ENCODE results near the gene CREBZF. TPM values are rescaled to one million over a fixed set of nuclear protein-coding genes. Genes with fewer than 3 reads are reported as not detected.
A peak's percentile ranks its signal among the peaks of the same experiment; 100 is the strongest.
"Not testable (repeated sequence)": the region's sequence is repeated elsewhere in the genome, so short reads cannot be mapped to it uniquely, and the experiment has no call there.

CREBZF gene
- total RNA-seq, 2 experiments from 2014 or later, result 30.4 to 35.9 TPM

DNA sequence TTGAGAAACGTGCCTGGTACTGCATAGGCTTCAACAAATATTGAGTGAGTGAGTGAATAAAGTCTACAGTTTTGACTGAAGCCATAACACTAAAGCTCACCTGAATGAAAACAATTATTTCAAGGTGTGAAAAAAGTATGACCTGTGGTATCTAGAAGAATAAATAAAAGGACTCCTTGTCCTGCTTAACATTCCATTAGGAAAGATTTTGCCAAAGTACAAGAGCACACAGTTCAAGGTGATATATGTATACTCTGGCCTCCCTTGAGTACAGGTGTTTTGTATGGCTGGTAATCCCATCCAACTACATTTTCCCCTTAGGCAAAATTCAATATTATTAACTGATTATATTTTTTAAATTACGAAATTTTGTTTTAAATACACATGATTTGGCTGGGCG is 1.8 kb upstream of the CREBZF start:
- DNase-seq (no peak), ATAC-seq (no peak)
- H3K4me3 Mint-ChIP-seq, result no peak overlapping the region
- no peaks in the 10 kb centered on the region for H3K27me3 Mint-ChIP-seq
- ChIA-PET POLR2A (no interaction called here), CTCF (no interaction called here)
- H3K9me3 Mint-ChIP-seq (ENCODE audit: low read depth), result no peaks in the 10 kb centered on the region
- H3K4me1 Mint-ChIP-seq, result peaks cover 11% of the 10 kb centered on the region
- H3K27ac Mint-ChIP-seq, result no peak overlapping the region
- intact Hi-C loops (cut with DNase I, micrococcal nuclease), result loop anchor here in 1 of 2 experiments (5.0 to 10.0 kb wide), 3 partner anchors 161 to 578 kb away; partner anchors contain the start of genes EED and PICALM
- H3K36me3 Mint-ChIP-seq (ENCODE audit: low read depth), result peaks cover 22% of the 10 kb centered on the region

DNA sequence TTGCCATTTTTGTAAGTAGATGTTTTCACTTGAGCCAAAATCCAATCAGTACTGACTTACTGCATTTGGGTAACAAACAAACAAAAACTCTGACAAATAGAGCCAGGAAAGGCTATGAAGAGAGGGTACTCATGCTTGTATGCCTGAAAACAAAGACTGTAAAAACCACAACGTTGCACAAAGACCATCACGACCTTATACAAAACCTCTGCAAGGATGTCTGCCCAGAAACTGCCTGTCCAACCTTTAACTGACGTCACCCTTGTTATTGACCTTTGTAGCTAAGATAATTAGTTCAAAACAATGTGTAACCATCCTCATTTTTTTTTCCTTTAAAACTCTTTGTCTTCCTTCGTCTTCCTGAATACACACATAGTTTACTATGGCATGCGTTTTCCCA is 804 bp upstream of the CREBZF start:
- Mint-ChIP-seq H3K27me3 (no peaks in the 10 kb centered on the region), H3K27ac (peak overlapping the region; percentile 99), H3K4me1 (peaks cover 20% of the 10 kb centered on the region), H3K4me3 (peak overlapping the region; percentile 100), H3K36me3 (ENCODE audit: low read depth) (peaks cover 31% of the 10 kb centered on the region), H3K9me3 (ENCODE audit: low read depth) (no peaks in the 10 kb centered on the region)
- ATAC-seq, result no peak
- DNase-seq, result no peak
- ChIA-PET CTCF (interaction anchor here (0.5 kb wide), 2 partner anchors 104 to 1432 kb away, joined by 3 to 4 read pairs; no protein-coding TSS in a partner anchor), POLR2A (no interaction called here)
- intact Hi-C loops (cut with DNase I, micrococcal nuclease), result loop anchor here (1.0 to 10.0 kb wide), 11 partner anchors 17 to 637 kb away; partner anchors contain the start of genes EED (in 1 of the 2), HIKESHI (in 1 of the 2), PICALM (in 1 of the 2) and SYTL2 (in 1 of the 2)

DNA sequence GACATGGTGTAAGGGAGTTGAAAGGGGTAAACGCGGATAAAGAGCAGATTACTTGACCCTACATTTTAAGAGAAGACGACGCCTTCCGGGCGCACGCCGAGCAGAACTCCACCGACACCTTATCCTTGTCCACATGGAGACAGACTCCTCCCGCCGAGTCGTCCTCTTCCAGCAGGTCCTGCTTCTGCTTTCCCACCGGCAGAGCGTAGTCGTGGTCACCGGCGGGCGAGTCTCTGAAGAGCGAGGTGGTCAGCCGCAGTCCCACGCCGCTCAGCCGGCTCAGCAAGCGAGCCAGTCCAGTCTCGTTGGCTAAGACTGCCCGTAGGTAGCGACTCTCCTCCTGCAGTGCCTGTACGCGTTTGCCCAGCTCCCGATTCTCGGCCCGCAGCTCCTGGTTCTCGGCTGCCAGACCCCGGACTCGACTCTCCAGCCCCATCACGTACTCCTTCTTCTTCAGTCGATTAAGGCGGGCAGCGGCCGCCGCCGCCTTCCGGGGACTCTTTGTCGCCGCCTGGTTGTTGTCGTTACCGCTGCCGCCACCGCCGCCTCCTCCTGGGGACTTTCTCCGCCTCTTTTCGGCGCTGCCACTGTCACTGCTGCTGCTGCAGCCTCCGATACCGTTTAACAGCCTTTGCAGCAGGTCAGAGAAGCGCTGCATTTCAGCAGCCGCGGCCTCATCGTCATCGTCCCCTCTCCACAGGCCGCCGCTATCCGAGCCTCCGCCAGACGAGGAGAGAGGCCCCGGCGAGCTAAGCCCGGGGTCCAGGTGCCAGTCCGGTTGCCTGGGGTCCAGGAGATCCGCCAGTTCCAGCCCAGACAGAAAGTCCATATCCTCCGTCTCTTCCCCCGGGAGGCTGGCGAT is 945 bp downstream of the CREBZF start:
- peaks cover 35% of the 10 kb centered on the region for H3K4me1 Mint-ChIP-seq
- ATAC-seq, result peak; percentile 78
- H3K4me3 Mint-ChIP-seq, result peak overlapping the region; percentile 100
- H3K9me3 Mint-ChIP-seq (ENCODE audit: low read depth), result no peaks in the 10 kb centered on the region
- peak; percentile 94 for DNase-seq
- intact Hi-C loops (cut with DNase I, micrococcal nuclease), result loop anchor here (1.0 to 10.0 kb wide), 13 partner anchors 17 to 639 kb away; partner anchors contain the start of genes EED (in 2 of the 2), PICALM (in 2 of the 2), TMEM126B (in 2 of the 2) and HIKESHI (in 1 of the 2)
- POLR2A ChIA-PET, result interaction anchor here (1.3 kb wide), 1 partner anchor 36 kb away, joined by 6 read pairs; the partner anchor contains the start of gene TMEM126B
- no peaks in the 10 kb centered on the region for H3K27me3 Mint-ChIP-seq
- H3K36me3 Mint-ChIP-seq (ENCODE audit: low read depth), result peaks cover 47% of the 10 kb centered on the region
- CTCF ChIA-PET, result interaction anchor here (0.6 to 1.4 kb wide), 6 partner anchors 15 to 168 kb away, joined by 3 to 5 read pairs (median 4); partner anchors contain the start of genes SYTL2 and TMEM126A
- peak overlapping the region; percentile 99 for H3K27ac Mint-ChIP-seq

DNA sequence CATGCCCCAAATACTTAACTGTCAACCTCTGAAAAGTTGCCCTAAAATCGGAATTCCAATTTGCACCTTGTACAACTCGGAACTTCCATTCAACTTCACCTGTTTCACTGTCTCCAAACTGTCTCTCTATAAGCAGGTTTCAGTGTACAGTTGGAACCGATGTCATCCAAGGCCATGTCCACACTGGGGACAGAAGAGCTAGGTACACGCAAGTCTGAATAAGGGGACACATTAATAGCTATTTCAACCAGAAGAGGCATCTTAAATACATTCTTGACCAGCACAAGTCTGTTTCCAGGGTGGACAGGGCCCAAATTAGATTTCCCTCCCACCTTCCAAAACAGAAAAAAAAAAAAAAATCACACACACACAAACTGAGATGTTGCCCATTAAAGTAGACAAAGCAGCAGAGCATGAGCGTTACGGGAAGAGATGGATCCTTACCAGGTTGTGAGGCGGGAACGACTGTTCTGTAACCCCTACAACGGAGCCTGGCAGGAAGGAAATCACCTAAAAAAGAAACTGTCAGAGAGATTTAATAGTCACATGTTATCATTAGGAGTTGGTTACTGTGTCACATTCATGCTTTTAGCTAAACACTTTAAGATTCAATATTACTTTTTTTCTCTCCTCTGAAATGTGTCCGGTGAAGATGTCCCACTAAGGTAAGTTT is 1.7 kb downstream of the CREBZF start:
- intact Hi-C loops (cut with DNase I, micrococcal nuclease), result loop anchor here in 1 of 2 experiments (5.0 to 10.0 kb wide), 3 partner anchors 66 to 582 kb away; partner anchors contain the start of genes EED and PICALM
- ATAC-seq (peak; percentile 9), DNase-seq (peak; percentile 38)
- no peaks in the 10 kb centered on the region for H3K27me3 Mint-ChIP-seq
- peak overlapping the region; percentile 100 for H3K4me3 Mint-ChIP-seq
- H3K9me3 Mint-ChIP-seq (ENCODE audit: low read depth), result no peaks in the 10 kb centered on the region
- CTCF ChIA-PET, result interaction anchor here (0.6 to 1.4 kb wide), 5 partner anchors 15 to 169 kb away, joined by 3 to 5 read pairs (median 4); partner anchors contain the start of genes SYTL2 and TMEM126A
- peaks cover 53% of the 10 kb centered on the region for H3K36me3 Mint-ChIP-seq (ENCODE audit: low read depth)
- H3K27ac Mint-ChIP-seq, result peak overlapping the region; percentile 99
- POLR2A ChIA-PET, result interaction anchor here (1.3 kb wide), 1 partner anchor 35 kb away, joined by 6 read pairs; the partner anchor contains the start of gene TMEM126B
- H3K4me1 Mint-ChIP-seq, result peaks cover 41% of the 10 kb centered on the region

DNA sequence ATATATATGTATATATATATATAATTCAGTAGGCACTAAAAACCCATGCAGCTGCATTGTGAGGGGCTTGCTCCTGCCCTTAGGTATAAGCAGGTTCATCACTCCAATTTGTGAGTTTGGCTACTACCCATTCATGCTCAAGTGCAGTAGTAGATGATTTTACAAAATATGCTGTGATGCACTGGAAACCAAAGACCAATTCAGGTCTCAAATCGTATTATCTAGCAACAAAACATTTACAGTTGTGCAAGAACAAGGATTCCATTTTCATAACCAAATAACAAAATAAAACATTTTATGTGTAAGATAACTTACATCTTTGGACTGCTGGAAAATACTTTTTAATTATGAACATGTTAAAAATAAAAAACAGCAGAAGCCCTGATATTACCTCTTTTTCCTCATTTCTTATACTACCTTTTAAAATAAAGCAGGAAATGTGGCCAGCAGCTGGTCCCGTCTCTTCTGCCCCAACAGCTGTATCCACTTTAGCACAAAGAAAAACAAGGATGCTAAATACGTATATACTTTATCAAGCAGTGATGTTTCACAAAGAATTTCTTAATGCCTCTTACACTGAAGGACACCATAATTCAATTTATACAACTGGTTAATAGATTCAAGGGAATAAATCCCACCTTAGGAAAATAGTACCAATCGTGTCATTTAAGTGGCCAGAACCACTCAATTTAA is 2.8 kb downstream of the CREBZF start:
- ChIA-PET CTCF (interaction anchor here (0.7 to 1.5 kb wide), 5 partner anchors 10 to 193 kb away, joined by 3 to 5 read pairs (median 4); partner anchors contain the start of gene CCDC83), POLR2A (interaction anchor here (0.7 kb wide), 1 partner anchor 135 kb away, joined by 5 read pairs; no protein-coding TSS in a partner anchor)
- Mint-ChIP-seq H3K9me3 (ENCODE audit: low read depth) (no peaks in the 10 kb centered on the region), H3K27me3 (no peaks in the 10 kb centered on the region), H3K27ac (peak overlapping the region; percentile 19), H3K36me3 (ENCODE audit: low read depth) (peaks cover 56% of the 10 kb centered on the region), H3K4me1 (peaks cover 44% of the 10 kb centered on the region), H3K4me3 (peak overlapping the region; percentile 100)
- DNase-seq (no peak), ATAC-seq (no peak)
- intact Hi-C loops (cut with DNase I, micrococcal nuclease), result loop anchor here in 1 of 2 experiments (5.0 to 10.0 kb wide), 3 partner anchors 65 to 583 kb away; partner anchors contain the start of genes EED and PICALM

DNA sequence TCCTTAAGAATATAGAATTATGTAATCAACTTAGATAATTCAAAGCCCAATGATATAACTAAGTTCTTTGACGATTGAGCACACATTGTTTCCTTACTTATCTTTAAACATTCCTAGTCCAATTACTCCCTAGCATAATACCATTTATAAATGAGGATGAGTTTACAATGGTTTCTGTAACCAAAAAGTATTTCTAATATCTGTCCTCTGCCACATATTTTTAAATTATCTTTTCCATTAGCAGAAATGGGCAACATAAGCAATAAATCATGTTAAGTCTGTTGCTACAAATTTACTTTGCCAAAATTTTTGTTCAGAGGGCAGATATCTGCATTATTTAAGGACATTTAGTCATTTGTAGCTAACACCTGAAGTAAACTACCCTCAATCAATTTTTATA is 6.7 kb downstream of the CREBZF start:
- DNase-seq (no peak), ATAC-seq (no peak)
- no peaks in the 10 kb centered on the region for H3K9me3 Mint-ChIP-seq (ENCODE audit: low read depth)
- no peak overlapping the region for H3K27ac Mint-ChIP-seq
- ChIA-PET CTCF (interaction anchor here (1.7 kb wide), 1 partner anchor 9 kb away, joined by 8 read pairs; the partner anchor contains the start of gene TMEM126A), POLR2A (interaction anchor here (0.6 kb wide), 1 partner anchor 23 kb away, joined by 3 read pairs; no protein-coding TSS in a partner anchor)
- H3K36me3 Mint-ChIP-seq (ENCODE audit: low read depth), result peaks cover 58% of the 10 kb centered on the region
- H3K4me3 Mint-ChIP-seq, result no peak overlapping the region
- no peaks in the 10 kb centered on the region for H3K27me3 Mint-ChIP-seq
- peaks cover 48% of the 10 kb centered on the region for H3K4me1 Mint-ChIP-seq
- intact Hi-C loops (cut with DNase I, micrococcal nuclease), result no loop called here

DNA sequence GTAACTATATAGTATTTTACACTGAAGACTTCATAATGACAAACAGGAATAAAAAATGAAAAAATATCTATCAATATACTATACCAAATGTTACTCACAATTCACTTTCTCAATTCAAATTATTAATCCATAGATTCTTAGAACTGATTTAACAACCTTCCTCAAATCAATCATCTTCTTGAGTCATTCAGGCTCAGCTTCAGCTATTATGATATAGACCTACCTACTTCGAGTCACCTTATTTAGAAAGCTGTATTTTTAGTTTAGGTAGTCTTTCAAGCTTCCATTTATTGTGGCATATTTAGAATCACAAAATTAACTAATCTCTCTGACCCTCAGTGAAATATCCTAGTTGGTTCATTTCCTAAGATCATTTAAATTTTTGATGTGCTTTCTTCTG is 8.2 kb downstream of the CREBZF start:
- Mint-ChIP-seq H3K4me1 (peaks cover 54% of the 10 kb centered on the region), H3K9me3 (ENCODE audit: low read depth) (no peaks in the 10 kb centered on the region), H3K36me3 (ENCODE audit: low read depth) (peaks cover 55% of the 10 kb centered on the region), H3K27ac (peak overlapping the region; percentile 56), H3K4me3 (no peak overlapping the region), H3K27me3 (no peaks in the 10 kb centered on the region)
- POLR2A ChIA-PET, result interaction anchor here (0.6 kb wide), 1 partner anchor 501 kb away, joined by 3 read pairs; no protein-coding TSS in a partner anchor
- CTCF ChIA-PET, result interaction anchor here (1.1 to 1.7 kb wide), 2 partner anchors 8 to 92 kb away, joined by 3 to 8 read pairs; partner anchors contain the start of gene TMEM126A
- intact Hi-C loops (cut with DNase I, micrococcal nuclease), result no loop called here
- ATAC-seq (peak; percentile 61), DNase-seq (no peak)

DNA sequence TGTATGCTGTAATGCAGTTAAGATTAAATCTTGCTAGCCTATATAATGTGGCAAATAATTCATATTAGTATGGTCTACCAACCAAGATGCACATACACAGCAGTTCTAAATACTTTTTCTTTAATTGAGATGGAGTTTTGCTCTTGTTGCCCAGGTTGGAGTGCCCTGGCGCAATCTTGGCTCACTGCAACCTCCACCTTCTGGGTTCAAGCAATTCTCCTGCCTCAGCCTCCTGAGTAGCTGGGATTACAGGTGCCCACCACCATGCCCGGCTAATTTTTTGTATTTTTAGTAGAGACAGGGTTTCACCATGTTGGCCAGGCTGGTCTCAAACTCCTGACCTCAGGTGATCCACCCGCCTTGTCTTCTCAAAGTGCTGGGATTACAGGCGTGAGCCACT is 10.6 kb downstream of the CREBZF start:
- H3K27me3 Mint-ChIP-seq; H3K4me3 Mint-ChIP-seq; DNase-seq; POLR2A ChIA-PET; H3K9me3 Mint-ChIP-seq (ENCODE audit: low read depth); ATAC-seq; H3K27ac Mint-ChIP-seq; intact Hi-C loops (cut with DNase I, micrococcal nuclease): not testable (repeated sequence)
- CTCF ChIA-PET, result interaction anchor here (1.4 kb wide), 1 partner anchor 57 kb away, joined by 3 read pairs; no protein-coding TSS in a partner anchor
- Mint-ChIP-seq H3K36me3 (ENCODE audit: low read depth) (peaks cover 42% of the 10 kb centered on the region), H3K4me1 (peaks cover 40% of the 10 kb centered on the region)

DNA sequence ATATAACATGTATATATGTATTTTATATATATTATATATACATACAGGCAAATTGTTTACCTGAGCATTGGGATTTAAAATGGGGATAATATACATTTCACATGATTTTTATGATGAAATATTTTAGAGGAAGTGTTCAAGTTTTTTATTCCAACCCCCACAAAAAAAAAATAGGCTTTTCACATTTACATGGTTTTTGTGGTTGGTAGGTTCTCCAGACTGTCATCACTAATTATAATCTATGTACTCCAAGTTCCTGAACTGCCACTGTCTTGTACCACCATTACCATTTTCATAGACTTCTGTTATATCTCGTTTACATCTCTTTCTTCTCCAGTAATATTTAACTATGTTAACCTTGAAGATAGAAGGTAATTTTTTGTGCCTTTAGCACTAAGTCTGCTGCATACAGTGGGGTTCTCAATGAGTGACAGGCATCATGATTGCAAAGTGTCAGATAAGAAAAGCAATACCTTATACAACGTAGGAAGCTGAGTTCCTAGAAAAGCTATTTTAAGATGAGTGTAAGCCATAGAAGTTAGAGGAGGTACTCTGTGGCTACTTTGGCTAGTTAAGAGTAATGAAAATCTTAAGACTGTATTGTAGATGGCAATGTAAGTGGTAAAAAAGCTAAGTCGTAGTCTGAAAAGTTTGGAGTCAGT is 12.0 kb downstream of the CREBZF start:
- H3K27me3 Mint-ChIP-seq, result no peaks in the 10 kb centered on the region
- CTCF ChIA-PET, result interaction anchor here (1.9 kb wide), 1 partner anchor 8 kb away, joined by 4 read pairs; no protein-coding TSS in a partner anchor
- POLR2A ChIA-PET, result no interaction called here
- no peak for ATAC-seq
- H3K4me3 Mint-ChIP-seq, result no peak overlapping the region
- H3K27ac Mint-ChIP-seq, result peak overlapping the region; percentile 69
- H3K36me3 Mint-ChIP-seq (ENCODE audit: low read depth), result peaks cover 34% of the 10 kb centered on the region
- intact Hi-C loops (cut with DNase I, micrococcal nuclease), result no loop called here
- DNase-seq, result no peak
- no peaks in the 10 kb centered on the region for H3K9me3 Mint-ChIP-seq (ENCODE audit: low read depth)
- H3K4me1 Mint-ChIP-seq, result peaks cover 38% of the 10 kb centered on the region

DNA sequence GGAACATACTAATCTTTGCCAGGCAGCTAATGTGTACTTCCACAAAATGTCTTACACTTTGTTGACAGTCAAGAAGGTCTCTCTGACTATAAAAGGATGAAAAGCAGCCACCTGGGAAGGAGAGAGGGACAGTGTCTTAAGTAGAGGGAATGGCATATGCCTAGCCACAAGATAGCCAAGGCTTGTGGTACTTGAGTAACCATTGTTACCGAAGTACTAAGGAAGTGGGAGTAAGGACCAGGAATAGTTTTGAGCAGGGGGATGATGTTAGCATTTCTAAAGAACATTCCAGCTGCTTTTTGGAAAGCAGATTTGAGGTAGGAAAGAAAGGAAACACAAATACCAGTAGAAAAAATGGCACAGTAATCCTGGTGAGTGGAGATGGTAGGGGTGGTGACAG is 13.8 kb downstream of the CREBZF start:
- Mint-ChIP-seq H3K4me3 (no peak overlapping the region), H3K9me3 (ENCODE audit: low read depth) (no peaks in the 10 kb centered on the region), H3K4me1 (peaks cover 31% of the 10 kb centered on the region), H3K36me3 (ENCODE audit: low read depth) (peaks cover 26% of the 10 kb centered on the region), H3K27ac (peak overlapping the region; percentile 45), H3K27me3 (no peaks in the 10 kb centered on the region)
- CTCF ChIA-PET, result interaction anchor here (1.9 kb wide), 1 partner anchor 10 kb away, joined by 4 read pairs; no protein-coding TSS in a partner anchor
- POLR2A ChIA-PET, result no interaction called here
- intact Hi-C loops (cut with DNase I, micrococcal nuclease), result no loop called here
- no peak for DNase-seq
- ATAC-seq, result no peak

Measured in activated CD4-positive, alpha-beta T cell treated with anti-CD3 and anti-CD28 coated beads for 36 hours (primary cell).